Measurements from ENCODE around the gene POM121. TPM values are rescaled to one million over a fixed set of nuclear protein-coding genes. Genes with fewer than 3 reads are reported as not detected.
"Not testable (repeated sequence)": the region's sequence is repeated elsewhere in the genome, so short reads cannot be mapped to it uniquely, and the experiment has no call there.

POM121 gene
- total RNA-seq, 2 experiments from 2014 or later, result 60.2 to 67.1 TPM

DNA sequence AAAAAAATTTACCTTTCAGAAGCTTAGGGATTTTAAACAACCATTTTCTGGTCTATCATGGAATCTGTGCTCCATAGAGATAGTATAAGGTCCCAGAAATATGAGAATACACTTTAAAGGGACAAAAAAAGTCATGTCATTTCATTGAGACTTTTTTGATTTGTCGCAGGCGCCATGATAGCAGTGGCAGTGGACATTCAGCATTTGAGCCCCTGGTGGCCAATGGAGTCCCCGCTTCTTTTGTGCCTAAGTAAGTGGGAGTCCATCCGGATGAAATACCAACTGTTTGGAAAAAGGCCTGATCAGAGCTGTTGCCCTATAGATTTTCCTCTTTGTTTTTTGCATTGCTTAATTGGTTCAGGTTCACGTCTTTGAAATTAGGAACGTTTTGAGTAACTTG lies 3.3 kb downstream of the POM121 start:
- CTCF ChIA-PET, result interaction anchor here (0.8 kb wide), 1 partner anchor 13 kb away, joined by 3 read pairs; no protein-coding TSS in a partner anchor
- Mint-ChIP-seq H3K36me3 (peaks cover 44% of the 10 kb centered on the region), H3K4me1 (peaks cover 29% of the 10 kb centered on the region)
- ATAC-seq; DNase-seq; H3K4me3 Mint-ChIP-seq; H3K9me3 Mint-ChIP-seq (ENCODE audit: low read depth); H3K27me3 Mint-ChIP-seq; H3K27ac Mint-ChIP-seq: not testable (repeated sequence)

DNA sequence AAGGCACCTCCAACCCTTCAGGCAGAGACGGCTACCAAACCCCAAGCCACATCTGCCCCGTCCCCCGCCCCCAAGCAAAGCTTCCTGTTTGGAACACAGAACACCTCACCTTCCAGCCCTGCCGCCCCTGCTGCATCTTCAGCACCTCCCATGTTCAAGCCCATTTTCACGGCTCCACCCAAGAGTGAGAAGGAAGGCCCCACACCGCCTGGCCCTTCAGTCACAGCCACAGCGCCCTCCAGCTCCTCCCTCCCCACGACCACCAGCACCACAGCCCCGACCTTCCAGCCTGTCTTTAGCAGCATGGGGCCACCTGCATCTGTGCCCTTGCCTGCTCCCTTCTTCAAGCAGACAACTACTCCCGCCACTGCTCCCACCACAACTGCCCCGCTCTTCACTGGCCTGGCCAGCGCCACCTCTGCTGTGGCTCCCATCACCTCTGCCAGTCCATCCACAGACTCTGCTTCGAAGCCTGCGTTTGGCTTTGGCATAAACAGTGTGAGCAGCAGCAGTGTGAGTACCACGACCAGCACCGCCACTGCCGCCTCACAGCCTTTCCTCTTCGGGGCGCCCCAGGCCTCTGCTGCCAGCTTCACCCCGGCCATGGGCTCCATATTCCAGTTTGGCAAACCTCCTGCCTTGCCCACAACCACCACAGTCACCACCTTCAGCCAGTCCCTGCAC lies 17.3 kb downstream of the POM121 start:
- H3K36me3 Mint-ChIP-seq, result peaks cover 20% of the 10 kb centered on the region
- DNase-seq; ATAC-seq; H3K27ac Mint-ChIP-seq; H3K27me3 Mint-ChIP-seq; CTCF ChIA-PET; H3K4me3 Mint-ChIP-seq; H3K9me3 Mint-ChIP-seq (ENCODE audit: low read depth): not testable (repeated sequence)
- peaks cover 12% of the 10 kb centered on the region for H3K4me1 Mint-ChIP-seq

DNA sequence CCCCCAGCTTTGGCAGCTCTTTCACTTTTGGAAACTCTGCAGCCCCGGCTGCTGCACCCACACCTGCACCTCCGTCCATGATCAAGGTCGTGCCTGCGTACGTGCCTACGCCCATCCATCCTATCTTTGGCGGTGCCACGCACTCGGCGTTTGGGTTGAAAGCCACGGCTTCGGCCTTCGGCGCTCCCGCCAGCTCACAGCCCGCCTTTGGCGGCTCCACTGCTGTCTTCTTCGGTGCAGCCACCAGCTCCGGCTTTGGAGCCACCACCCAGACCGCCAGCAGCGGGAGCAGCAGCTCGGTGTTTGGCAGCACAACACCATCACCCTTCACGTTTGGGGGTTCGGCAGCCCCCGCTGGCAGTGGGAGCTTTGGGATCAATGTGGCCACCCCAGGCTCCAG lies 18.1 kb downstream of the POM121 start:
- H3K36me3 Mint-ChIP-seq, result peaks cover 18% of the 10 kb centered on the region
- H3K4me3 Mint-ChIP-seq; DNase-seq; CTCF ChIA-PET; H3K9me3 Mint-ChIP-seq (ENCODE audit: low read depth); H3K27me3 Mint-ChIP-seq; H3K4me1 Mint-ChIP-seq; H3K27ac Mint-ChIP-seq; ATAC-seq: not testable (repeated sequence)

DNA sequence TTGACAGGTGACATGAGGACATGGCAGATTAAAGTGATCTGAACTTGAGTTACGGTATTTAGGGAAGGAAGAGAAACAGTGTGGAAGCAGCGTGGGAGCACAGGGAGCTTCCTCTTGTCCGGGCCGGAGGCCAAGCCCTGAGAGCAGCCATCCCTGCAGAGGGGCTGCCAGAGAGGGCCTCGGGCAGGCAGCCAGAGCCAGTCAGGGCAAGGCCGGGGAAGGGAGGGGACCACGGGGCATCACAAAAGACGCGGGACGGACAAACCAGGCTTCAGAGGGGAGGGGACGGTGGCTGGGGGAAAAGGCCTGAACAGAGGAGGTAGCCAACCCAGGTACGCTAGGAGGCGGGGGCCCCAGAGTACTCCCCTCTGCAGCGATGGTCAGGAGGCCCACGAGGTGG lies 20.0 kb downstream of the POM121 start:
- H3K4me1 Mint-ChIP-seq; CTCF ChIA-PET; H3K27ac Mint-ChIP-seq; H3K9me3 Mint-ChIP-seq (ENCODE audit: low read depth); H3K36me3 Mint-ChIP-seq; DNase-seq; ATAC-seq; H3K27me3 Mint-ChIP-seq; H3K4me3 Mint-ChIP-seq: not testable (repeated sequence)

DNA sequence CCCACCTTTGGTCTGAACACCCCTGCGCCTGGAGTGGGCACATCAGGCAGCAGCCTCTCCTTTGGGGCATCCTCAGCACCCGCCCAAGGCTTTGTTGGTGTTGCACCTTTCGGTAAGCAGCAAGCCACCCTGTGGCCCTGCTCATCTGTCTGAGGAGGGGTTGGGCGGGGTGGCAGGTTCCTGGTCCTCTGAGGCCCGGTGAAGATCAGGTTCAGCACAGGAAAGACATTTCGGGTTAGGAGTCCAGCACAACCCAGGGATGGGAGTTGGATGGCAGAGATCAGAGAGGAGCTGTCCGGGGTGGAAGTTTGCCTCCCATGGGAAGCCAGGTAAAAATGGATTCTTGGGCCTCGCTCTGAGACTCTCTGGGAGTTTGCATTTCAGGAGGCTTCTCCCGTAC lies 20.7 kb downstream of the POM121 start:
- H3K4me3 Mint-ChIP-seq; H3K27ac Mint-ChIP-seq; H3K9me3 Mint-ChIP-seq (ENCODE audit: low read depth); H3K27me3 Mint-ChIP-seq; DNase-seq; ATAC-seq; H3K36me3 Mint-ChIP-seq; H3K4me1 Mint-ChIP-seq; CTCF ChIA-PET: not testable (repeated sequence)

DNA sequence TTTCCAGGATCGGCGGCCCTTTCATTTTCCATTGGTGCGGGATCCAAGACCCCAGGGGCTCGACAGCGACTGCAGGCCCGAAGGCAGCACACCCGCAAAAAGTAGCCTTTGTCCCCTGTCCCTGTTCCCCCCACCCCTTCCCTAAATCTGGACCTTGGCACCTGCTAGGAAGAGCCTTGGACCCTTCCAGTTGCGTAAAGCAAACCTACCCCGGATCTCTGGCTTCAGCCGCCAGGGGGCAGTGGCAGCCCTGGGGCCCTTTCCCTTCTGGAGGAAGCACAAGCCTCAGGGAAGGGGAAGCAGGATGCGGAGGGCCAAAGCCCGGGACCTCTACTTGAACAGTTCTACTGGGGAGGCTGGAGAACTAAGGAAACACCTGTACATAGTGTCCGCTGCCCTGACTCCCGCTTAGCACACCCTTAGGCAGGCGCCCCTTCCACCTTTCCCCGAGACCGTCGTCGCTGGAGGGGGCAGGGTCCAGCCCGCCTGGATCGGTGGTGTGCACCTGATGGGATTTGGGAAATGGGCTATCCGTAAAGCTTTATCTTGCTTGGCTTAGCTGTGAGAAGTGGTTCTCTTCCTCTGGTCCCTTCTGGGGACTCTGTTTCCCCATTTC lies 21.3 kb downstream of the POM121 start:
- H3K27ac Mint-ChIP-seq; CTCF ChIA-PET; DNase-seq; H3K4me3 Mint-ChIP-seq; H3K4me1 Mint-ChIP-seq; ATAC-seq; H3K36me3 Mint-ChIP-seq; H3K27me3 Mint-ChIP-seq; H3K9me3 Mint-ChIP-seq (ENCODE audit: low read depth): not testable (repeated sequence)

DNA sequence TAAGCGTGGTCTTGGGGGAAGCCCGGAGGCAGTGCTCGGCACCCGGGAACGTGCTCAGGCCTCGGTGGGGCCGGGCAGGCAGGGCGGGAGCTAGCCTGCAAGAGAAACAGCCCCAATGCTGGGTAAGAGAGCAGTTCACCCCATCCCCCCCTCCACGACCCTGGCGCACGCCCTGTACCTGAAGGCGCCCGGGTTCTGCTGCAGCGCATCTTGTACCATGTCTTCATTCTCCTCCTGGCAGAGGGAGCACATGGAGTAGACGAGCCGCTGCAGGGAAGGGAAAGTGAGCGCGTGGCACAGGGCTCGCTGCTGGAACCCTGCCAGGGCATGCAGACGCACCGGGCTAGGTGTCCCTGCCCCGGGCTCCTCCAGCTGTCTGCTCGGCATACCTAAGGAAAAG lies 23.8 kb downstream of the POM121 start:
- ATAC-seq; H3K4me3 Mint-ChIP-seq; H3K27ac Mint-ChIP-seq; H3K36me3 Mint-ChIP-seq; CTCF ChIA-PET; H3K9me3 Mint-ChIP-seq (ENCODE audit: low read depth); H3K27me3 Mint-ChIP-seq; DNase-seq; H3K4me1 Mint-ChIP-seq: not testable (repeated sequence)

DNA sequence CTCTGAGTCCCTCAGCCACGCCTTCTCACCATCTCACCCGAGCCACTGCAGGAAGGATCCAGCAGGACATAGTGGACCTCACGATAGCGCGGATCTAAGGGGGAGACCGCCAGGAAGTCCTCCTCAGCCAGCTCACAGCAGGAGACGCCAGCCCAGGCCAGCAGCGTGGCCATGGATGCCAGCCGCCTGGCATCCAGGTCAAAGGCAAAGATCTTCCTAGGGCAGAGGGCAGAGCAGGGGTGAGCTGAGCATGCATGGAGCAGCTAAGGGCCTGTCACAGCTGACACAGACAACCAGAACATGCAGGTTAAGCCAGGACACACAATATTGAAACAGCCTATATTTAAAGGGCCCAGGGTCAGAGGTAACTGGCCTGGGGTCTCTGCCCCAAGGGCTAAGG lies 24.4 kb downstream of the POM121 start:
- CTCF ChIA-PET; H3K27ac Mint-ChIP-seq; H3K4me1 Mint-ChIP-seq; H3K4me3 Mint-ChIP-seq; DNase-seq; H3K36me3 Mint-ChIP-seq; H3K27me3 Mint-ChIP-seq; H3K9me3 Mint-ChIP-seq (ENCODE audit: low read depth); ATAC-seq: not testable (repeated sequence)

DNA sequence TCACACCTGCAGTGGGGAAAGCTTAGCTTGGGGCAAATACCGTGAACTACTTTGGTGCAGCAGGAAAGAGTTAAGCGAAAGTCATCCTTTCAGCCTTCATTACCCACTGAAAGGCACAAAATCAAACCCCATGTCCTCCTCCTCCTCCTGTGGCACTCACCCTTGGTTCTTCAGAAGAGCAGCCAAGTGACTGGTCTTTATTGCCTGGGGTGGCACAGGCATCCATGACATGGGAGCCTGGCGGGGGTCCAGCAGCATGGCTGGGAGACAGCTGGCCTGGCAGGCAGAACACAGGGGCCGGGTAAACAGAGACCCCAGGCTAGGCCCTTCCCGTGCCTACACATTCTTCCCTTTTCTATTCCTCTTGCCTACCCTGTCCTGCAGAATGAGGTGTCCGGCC lies 24.8 kb downstream of the POM121 start:
- H3K9me3 Mint-ChIP-seq (ENCODE audit: low read depth), result not testable (repeated sequence)

DNA sequence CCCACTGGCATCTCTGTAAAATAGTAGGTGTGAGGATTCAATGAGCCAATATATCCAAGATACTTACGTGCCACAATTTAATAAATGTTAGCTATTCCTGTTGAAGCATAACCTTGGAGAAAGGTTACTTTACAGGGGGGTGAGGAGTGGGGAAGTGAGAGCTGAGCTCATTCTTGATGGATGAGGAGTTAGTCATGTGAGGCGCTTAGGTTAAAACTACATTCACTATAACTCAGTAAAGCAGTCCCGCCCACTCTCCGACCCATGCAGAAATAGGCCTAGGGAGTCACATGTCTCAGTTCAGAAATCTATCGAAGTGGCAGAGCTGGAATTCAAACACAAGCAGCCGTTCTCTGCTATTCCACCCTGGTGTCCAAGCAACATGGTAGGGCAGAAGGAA lies 25.5 kb downstream of the POM121 start:
- ATAC-seq; H3K9me3 Mint-ChIP-seq (ENCODE audit: low read depth): not testable (repeated sequence)

More for the DNA sequence above, 24.8 kb downstream of the POM121 start:
- H3K36me3 Mint-ChIP-seq, H3K4me1 Mint-ChIP-seq, CTCF ChIA-PET, ATAC-seq, DNase-seq, H3K27ac Mint-ChIP-seq, H3K4me3 Mint-ChIP-seq, H3K27me3 Mint-ChIP-seq: not testable (repeated sequence)

DNA sequence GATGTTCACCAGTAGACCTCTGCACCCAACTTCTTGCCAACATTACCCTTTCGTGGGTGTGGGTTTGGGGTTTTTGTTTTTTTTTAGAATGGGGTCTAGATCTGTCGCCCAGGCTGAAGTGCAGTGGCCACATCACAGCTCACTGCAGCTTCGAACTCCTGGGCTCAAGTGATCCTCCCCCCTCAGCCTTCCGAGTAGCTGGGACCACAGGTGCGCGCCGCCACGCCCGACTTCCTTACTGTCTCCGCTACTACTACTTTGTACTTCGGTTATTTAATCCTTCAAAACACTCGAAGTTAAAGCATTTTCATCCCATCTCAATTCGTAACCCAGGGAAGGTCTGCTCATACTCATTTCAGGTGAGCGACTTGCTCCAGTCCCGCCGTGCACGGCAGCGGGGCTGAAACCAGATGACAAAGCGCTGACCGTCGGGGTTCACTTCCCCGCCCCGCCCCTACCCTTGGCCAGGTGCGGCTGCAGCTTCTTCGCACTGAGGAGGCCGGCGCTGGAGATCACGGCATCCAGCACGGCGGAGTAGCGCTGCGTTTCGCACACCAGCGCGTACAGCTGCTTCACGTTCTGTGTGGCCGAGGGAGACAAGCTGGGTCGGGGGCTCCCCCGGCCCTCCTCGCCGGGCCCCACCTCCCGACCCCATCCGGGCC lies 29.1 kb downstream of the POM121 start:
- H3K9me3 Mint-ChIP-seq (ENCODE audit: low read depth); H3K36me3 Mint-ChIP-seq; H3K27ac Mint-ChIP-seq; H3K27me3 Mint-ChIP-seq; H3K4me3 Mint-ChIP-seq; H3K4me1 Mint-ChIP-seq; DNase-seq; CTCF ChIA-PET: not testable (repeated sequence)
- ATAC-seq, result peak; percentile 54

More for the DNA sequence above, 25.5 kb downstream of the POM121 start:
- H3K36me3 Mint-ChIP-seq, H3K27ac Mint-ChIP-seq, H3K4me3 Mint-ChIP-seq, DNase-seq, H3K4me1 Mint-ChIP-seq, CTCF ChIA-PET, H3K27me3 Mint-ChIP-seq: not testable (repeated sequence)

DNA sequence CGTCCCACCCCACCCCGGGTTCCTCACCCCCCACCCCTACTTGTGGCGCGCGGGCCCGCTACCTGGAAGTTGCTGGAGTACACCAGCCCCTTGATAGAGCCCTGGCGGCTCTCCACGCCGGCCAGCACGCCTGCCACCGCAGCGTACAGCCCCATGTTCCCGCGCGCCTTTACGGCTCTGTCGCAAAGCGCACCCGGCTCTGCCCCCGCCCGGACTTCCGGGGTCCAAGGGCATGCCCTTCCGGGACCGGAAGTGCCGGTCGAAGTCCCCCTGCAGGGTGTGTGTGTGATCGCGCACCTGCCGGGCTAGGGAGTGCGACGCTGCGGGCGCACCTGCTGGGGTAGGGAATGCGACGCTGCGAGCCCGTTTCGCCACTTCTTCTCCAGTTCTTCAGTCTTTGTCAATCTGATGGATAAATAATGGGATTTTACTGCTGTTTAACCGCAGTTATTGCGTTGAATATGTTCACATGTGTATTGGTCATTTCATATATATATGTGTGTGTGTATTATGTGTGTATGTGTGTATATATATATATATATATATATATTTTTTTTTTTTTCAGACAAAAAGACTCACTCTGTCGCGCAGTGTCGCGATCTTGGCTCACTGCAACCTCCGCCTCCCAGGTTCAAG lies 29.8 kb downstream of the POM121 start:
- not testable (repeated sequence) for H3K9me3 Mint-ChIP-seq (ENCODE audit: low read depth)

DNA sequence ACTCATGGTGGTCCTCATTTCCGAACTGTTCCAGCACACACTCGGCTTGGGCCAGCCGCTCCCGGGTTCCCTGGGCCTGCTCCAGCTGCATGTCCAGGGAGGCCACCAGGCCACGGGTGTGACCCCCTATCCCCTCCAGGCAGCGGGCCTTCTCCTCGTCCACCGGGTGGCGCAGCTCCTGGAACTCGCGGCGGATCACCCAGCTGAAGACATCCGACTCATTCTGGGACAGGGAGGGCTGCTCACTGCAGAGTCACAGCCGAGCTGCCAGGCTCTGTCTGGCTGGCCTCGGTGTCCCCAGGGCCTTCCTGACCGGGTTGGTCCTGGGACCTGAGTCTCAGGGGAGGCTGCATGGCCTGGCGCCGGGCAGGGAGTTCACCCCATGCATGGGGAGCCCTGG lies 35.1 kb downstream of the POM121 start:
- DNase-seq; ATAC-seq; CTCF ChIA-PET; H3K4me1 Mint-ChIP-seq; H3K4me3 Mint-ChIP-seq; H3K36me3 Mint-ChIP-seq; H3K27me3 Mint-ChIP-seq; H3K9me3 Mint-ChIP-seq (ENCODE audit: low read depth); H3K27ac Mint-ChIP-seq: not testable (repeated sequence)

More for the DNA sequence above, 29.8 kb downstream of the POM121 start:
- H3K27me3 Mint-ChIP-seq, CTCF ChIA-PET, DNase-seq, H3K36me3 Mint-ChIP-seq, H3K4me1 Mint-ChIP-seq: not testable (repeated sequence)
- ATAC-seq, result peak; percentile 97
- peak overlapping the region; percentile 63 for H3K4me3 Mint-ChIP-seq
- H3K27ac Mint-ChIP-seq, result peak overlapping the region; percentile 62
